Mesenchymal stem cell (in vitro differentiated cells and primary cell): ENCODE measurements around the gene GFPT1.
A peak's percentile ranks its signal among the peaks of the same experiment; 100 is the strongest.

Source experiments
- DNase-seq: peaks from one replicate; pipeline ENCODE4 v3.0.0-alpha.2; 2013
- H2AFZ ChIP-seq: one replicate; pipeline ENCODE4 v1.6.1; 2013; ENCODE audit warnings: low read depth, mild to moderate bottlenecking, control low read depth, inconsistent platforms, low read length, moderate library complexity
- H2AK5ac ChIP-seq: 2 replicates; pipeline ENCODE4 v1.6.1; 2013; ENCODE audit warnings: low read length, moderate library complexity, mild to moderate bottlenecking, inconsistent platforms; ENCODE audit not compliant: severe bottlenecking
- H2BK120ac ChIP-seq: one replicate; pipeline ENCODE4 v1.6.1; 2013; ENCODE audit warnings: low read depth, mild to moderate bottlenecking, inconsistent platforms, low read length, moderate library complexity
- H2BK12ac ChIP-seq, 2 experiments: one replicate each; pipeline ENCODE4 v1.6.1; 2013; ENCODE audit warnings: inconsistent platforms in 2 of 2, low read length in 2 of 2, mild to moderate bottlenecking in 2 of 2, moderate library complexity in 2 of 2, control low read depth in 1 of 2
- H2BK15ac ChIP-seq: one replicate; pipeline ENCODE4 v1.6.1; 2013; ENCODE audit warnings: mild to moderate bottlenecking, low read depth, inconsistent platforms; ENCODE audit not compliant: poor library complexity, severe bottlenecking
- H2BK5ac ChIP-seq: 2 replicates; pipeline ENCODE4 v1.6.1; 2013; ENCODE audit warnings: low read depth, mild to moderate bottlenecking, low read length, control low read depth, inconsistent platforms; ENCODE audit not compliant: poor library complexity, severe bottlenecking
- H3K14ac ChIP-seq, 2 experiments: one replicate each; pipeline ENCODE4 v1.6.1; 2013; ENCODE audit warnings: inconsistent platforms in 2 of 2, low read length in 2 of 2, control low read depth in 1 of 2, mild to moderate bottlenecking in 1 of 2, moderate library complexity in 1 of 2
- H3K18ac ChIP-seq, 2 experiments: one replicate each; pipeline ENCODE4 v1.6.1; 2013; ENCODE audit warnings: inconsistent platforms in 2 of 2, low read length in 2 of 2, control low read depth in 1 of 2, low read depth in 1 of 2, mild to moderate bottlenecking in 1 of 2
- H3K23ac ChIP-seq, 2 experiments: one replicate each; pipeline ENCODE4 v1.6.1; 2013; ENCODE audit warnings: inconsistent platforms in 2 of 2, low read length in 2 of 2, mild to moderate bottlenecking in 2 of 2, moderate library complexity in 2 of 2, control low read depth in 1 of 2
- H3K27ac ChIP-seq: 2 replicates; pipeline ENCODE4 v1.5.1; 2013; ENCODE audit warnings: mild to moderate bottlenecking, moderate library complexity, low read length, control low read depth, inconsistent platforms; ENCODE audit not compliant: poor library complexity, severe bottlenecking
- H3K27me3 ChIP-seq, 2 experiments: 2 replicates each; pipeline versions ENCODE4 v1.6.1 to v1.7.0; 2013; ENCODE audit warnings: low read length in 2 of 2, mild to moderate bottlenecking in 2 of 2, moderate library complexity in 2 of 2, control low read depth in 1 of 2, inconsistent platforms in 1 of 2; ENCODE audit not compliant: control insufficient read depth in 1 of 2, insufficient read depth in 1 of 2
- H3K36me3 ChIP-seq, 2 experiments: 2 replicates each; pipeline versions ENCODE4 v1.6.1 to v1.7.0; 2013; ENCODE audit warnings: low read length in 2 of 2, control low read depth in 1 of 2, inconsistent platforms in 1 of 2, low read depth in 1 of 2, mild to moderate bottlenecking in 1 of 2; ENCODE audit not compliant: insufficient read depth in 2 of 2, control insufficient read depth in 1 of 2
- H3K4ac ChIP-seq, 2 experiments: one replicate each; pipeline ENCODE4 v1.6.1; 2013; ENCODE audit warnings: inconsistent platforms in 2 of 2, low read length in 2 of 2, mild to moderate bottlenecking in 2 of 2, moderate library complexity in 2 of 2, control low read depth in 1 of 2, low read depth in 1 of 2
- H3K4me1 ChIP-seq: 2 replicates; pipeline ENCODE4 v1.6.1; 2013; ENCODE audit warnings: low read depth, low read length, control low read depth; ENCODE audit not compliant: control insufficient read depth, insufficient read depth
- H3K4me2 ChIP-seq: 2 replicates; pipeline ENCODE4 v1.6.1; 2013; ENCODE audit warnings: low read length, mild to moderate bottlenecking, inconsistent platforms; ENCODE audit not compliant: poor library complexity, severe bottlenecking
- H3K4me3 ChIP-seq, 2 experiments: 2 replicates each; pipeline versions ENCODE4 v1.5.1 to v1.7.0; 2013; ENCODE audit warnings: low read length in 2 of 2, mild to moderate bottlenecking in 2 of 2, control low read depth in 1 of 2, low read depth in 1 of 2; ENCODE audit not compliant: insufficient read depth in 1 of 2
- H3K79me1 ChIP-seq: replicated peaks from 2 replicates; pipeline ENCODE4 v1.6.1; 2013; ENCODE audit warnings: mild to moderate bottlenecking, control low read depth, low read length, inconsistent platforms; ENCODE audit not compliant: poor library complexity, severe bottlenecking
- H3K9ac ChIP-seq: 2 replicates; pipeline ENCODE4 v1.7.0; 2013; ENCODE audit warnings: mild to moderate bottlenecking, low read length, moderate library complexity
- H3K9me3 ChIP-seq: 2 replicates; pipeline ENCODE4 v1.7.0; 2013; ENCODE audit warnings: mild to moderate bottlenecking, low read length; ENCODE audit not compliant: control insufficient read depth
- H4K8ac ChIP-seq: one replicate; pipeline ENCODE4 v1.6.1; 2013; ENCODE audit warnings: inconsistent platforms, mild to moderate bottlenecking, low read length, moderate library complexity
- H4K91ac ChIP-seq: one replicate; pipeline ENCODE4 v1.6.1; 2013; ENCODE audit warnings: mild to moderate bottlenecking, low read length, inconsistent platforms
- WGBS: methylation state at CpG from one replicate; pipeline ENCODE4 v1.1.7; 2013; ENCODE audit warnings: mixed read lengths; 5-methylcytosine and 5-hydroxymethylcytosine counted together

The GFPT1 gene

GRCh38 chr2:69300650-69301049, 86.4 kb downstream of the GFPT1 start:
- H2BK15ac ChIP-seq = no peak overlapping the region

GRCh38 chr2:69299772-69300516, 87.1 kb downstream of the GFPT1 start:
- peak overlapping the region; percentile 22 for H2BK120ac ChIP-seq
- H2AFZ ChIP-seq = no peak overlapping the region
- H3K23ac ChIP-seq = no peak overlapping the region
- no peaks in the 10 kb centered on the region for H3K79me1 ChIP-seq
- H3K4ac ChIP-seq = peak overlapping the region; percentile 70 to 71
- no peaks in the 10 kb centered on the region for H3K36me3 ChIP-seq
- H3K4me2 ChIP-seq = no peak overlapping the region
- peak overlapping the region; percentile 91 for H4K8ac ChIP-seq
- H3K9ac ChIP-seq = no peak overlapping the region
- WGBS = 55% methylated on average over 4 of the region's 4 CpGs
- peak overlapping the region in 1 of 2 experiments; percentile 11 for H3K14ac ChIP-seq
- H3K4me3 ChIP-seq = no peak overlapping the region
- no peak for DNase-seq
- H3K18ac ChIP-seq = peak overlapping the region; percentile 66 to 77
- H2BK15ac ChIP-seq = peak overlapping the region; percentile 26
- peak overlapping the region; percentile 34 to 94 for H2BK12ac ChIP-seq
- H2AK5ac ChIP-seq = peak overlapping the region; percentile 7
- H3K27ac ChIP-seq = no peak overlapping the region
- H3K9me3 ChIP-seq = peaks cover 7% of the 10 kb centered on the region
- no peaks in the 10 kb centered on the region for H3K27me3 ChIP-seq
- H4K91ac ChIP-seq = peak overlapping the region; percentile 91
- peaks cover 31% of the 10 kb centered on the region for H3K4me1 ChIP-seq
- no peak overlapping the region for H2BK5ac ChIP-seq

More at GRCh38 chr2:69300650-69301049, 86.4 kb downstream of the GFPT1 start:
- H4K8ac ChIP-seq = no peak overlapping the region
- no peak overlapping the region for H2BK120ac ChIP-seq
- peaks cover 32% of the 10 kb centered on the region for H3K4me1 ChIP-seq
- no peak overlapping the region for H3K9ac ChIP-seq
- peak overlapping the region in 1 of 2 experiments; percentile 81 for H2BK12ac ChIP-seq
- H3K4me2 ChIP-seq = no peak overlapping the region
- H3K4me3 ChIP-seq = no peak overlapping the region
- H3K23ac ChIP-seq = no peak overlapping the region
- no peak overlapping the region for H2AK5ac ChIP-seq
- no peak overlapping the region for H3K4ac ChIP-seq
- H3K36me3 ChIP-seq = no peaks in the 10 kb centered on the region
- H3K79me1 ChIP-seq = no peaks in the 10 kb centered on the region
- 84% methylated on average over 3 of the region's 3 CpGs for WGBS
- no peak overlapping the region for H3K27ac ChIP-seq
- H3K14ac ChIP-seq = no peak overlapping the region
- peaks cover 7% of the 10 kb centered on the region for H3K9me3 ChIP-seq
- no peak overlapping the region for H2BK5ac ChIP-seq
- DNase-seq = no peak
- H3K27me3 ChIP-seq = no peaks in the 10 kb centered on the region
- no peak overlapping the region for H2AFZ ChIP-seq
- no peak overlapping the region for H3K18ac ChIP-seq
- H4K91ac ChIP-seq = no peak overlapping the region

GRCh38 chr2:69298862-69299261, 88.2 kb downstream of the GFPT1 start:
- Histone ChIP-seq H3K9me3 (peaks cover 4% of the 10 kb centered on the region), H3K23ac (no peak overlapping the region), H4K91ac (peak overlapping the region; percentile 77), H3K4me1 (peaks cover 31% of the 10 kb centered on the region), H3K4ac (peak overlapping the region; percentile 3 to 46), H2BK5ac (no peak overlapping the region), H3K36me3 (no peaks in the 10 kb centered on the region), H4K8ac (peak overlapping the region; percentile 74), H3K27ac (peak overlapping the region; percentile 82), H2BK12ac (peak overlapping the region; percentile 19 to 98), H3K18ac (peak overlapping the region; percentile 14 to 74), H2AFZ (no peak overlapping the region), H2BK15ac (no peak overlapping the region), H3K9ac (peak overlapping the region; percentile 38), H2BK120ac (peak overlapping the region; percentile 27), H3K4me3 (peak overlapping the region in 1 of 2 experiments; percentile 22), H3K79me1 (no peaks in the 10 kb centered on the region), H3K4me2 (peak overlapping the region; percentile 47), H3K27me3 (no peaks in the 10 kb centered on the region), H2AK5ac (no peak overlapping the region), H3K14ac (peak overlapping the region in 1 of 2 experiments; percentile 12)
- 55% methylated on average over 3 of the region's 4 CpGs for WGBS
- DNase-seq = peak; percentile 70

GRCh38 chr2:69298261-69298660, 88.8 kb downstream of the GFPT1 start:
- 20% methylated on average over 7 of the region's 7 CpGs for WGBS
- Histone ChIP-seq H4K8ac (peak overlapping the region; percentile 24), H3K4me1 (peaks cover 31% of the 10 kb centered on the region), H3K36me3 (no peaks in the 10 kb centered on the region), H3K23ac (no peak overlapping the region), H3K27ac (peak overlapping the region; percentile 82), H3K9me3 (no peaks in the 10 kb centered on the region), H3K4ac (peak overlapping the region in 1 of 2 experiments; percentile 74), H2BK15ac (no peak overlapping the region), H2BK12ac (peak overlapping the region; percentile 60 to 98), H3K27me3 (no peaks in the 10 kb centered on the region), H4K91ac (peak overlapping the region; percentile 49), H3K4me3 (no peak overlapping the region), H3K79me1 (no peaks in the 10 kb centered on the region), H3K9ac (peak overlapping the region; percentile 38), H3K4me2 (peak overlapping the region; percentile 47), H2AK5ac (no peak overlapping the region), H2BK120ac (no peak overlapping the region), H3K14ac (no peak overlapping the region), H2BK5ac (no peak overlapping the region), H3K18ac (peak overlapping the region; percentile 55 to 74), H2AFZ (no peak overlapping the region)
- peak; percentile 91 for DNase-seq
